Right lobe of liver (tissue), 6 donors: ENCODE results near the gene ELMOD1. TPM values are rescaled to one million over a fixed set of nuclear protein-coding genes. Genes with fewer than 3 reads are reported as not detected.

Source experiments
- ATAC-seq, 4 donors: fragments of 200-7000 bp; cut with Tn5 transposase; one replicate each; pipeline ENCODE4 v1.9.1; 2020; ENCODE audit warnings: mild to moderate bottlenecking in 4 of 4, moderate library complexity in 4 of 4
- DNase-seq, 3 donors: peaks; one replicate each; pipeline ENCODE4 v3.0.0-alpha.2; 2020
- H3K27ac ChIP-seq, 3 donors: fragments of 200-600 bp; one replicate each; pipeline ENCODE4 v1.8.0; 2022
- H3K27me3 ChIP-seq, 2 donors: fragments of 200-600 bp; one replicate each; pipeline ENCODE4 v1.8.0; 2022
- H3K36me3 ChIP-seq, 4 donors: fragments of 200-600 bp; sonication (generic) in 1 of 4; one replicate each; pipeline versions ENCODE4 v1.5.1 to v1.8.0; 2017 to 2022; ENCODE audit warnings: control low read depth in 1 of 4
- H3K4me1 ChIP-seq, 4 donors: fragments of 200-600 bp; sonication (generic) in 1 of 4; one replicate each; pipeline versions ENCODE4 v1.5.1 to v1.8.0; 2017 to 2022; ENCODE audit warnings: control low read depth in 1 of 4
- H3K4me3 ChIP-seq, 3 donors: fragments of 200-600 bp; one replicate each; pipeline ENCODE4 v1.8.0; 2022
- H3K9me3 ChIP-seq, 4 donors: fragments of 200-600 bp; sonication (generic) in 1 of 4; one replicate each; pipeline versions ENCODE4 v1.5.1 to v1.8.0; 2017 to 2022; ENCODE audit warnings: control low read depth in 1 of 4
- POLR2A ChIP-seq: fragments of 450-650 bp; IDR thresholded peaks from one replicate; pipeline ENCODE4 v1.6.1; 2017; ENCODE audit warnings: antibody characterized with exemption, mild to moderate bottlenecking
- WGBS: methylation state at CpG from one replicate; pipeline ENCODE4 v1.1.6; 2018; ENCODE audit warnings: low coverage, low lambda C conversion rate; ENCODE audit not compliant: insufficient coverage; ENCODE audit errors: missing lambda C conversion rate; 5-methylcytosine and 5-hydroxymethylcytosine counted together
- intact Hi-C, 2 donors: fragments of 100-400 bp; cut with DNase I; formaldehyde crosslinking; loops; one replicate each; pipeline versions ENCODE4 v1.11.2 to v1.14.1; 2022
- total RNA-seq, 6 experiments: library from RNA; depleted of rRNA in 2 of 6; stranded (reverse); fragments of >200 nt in 2 of 6; fragmentation: NEBNext Ultra II Directional in 3 of 6; extraction: Animal tissue kit (Norgen Biotek cat#: 25700) in 3 of 6; gene quantifications; one replicate each; pipeline versions ENCODE4 v1.1.0 to v1.2.4, GENCODE V29; 2016 to 2023
- TF ChIP-seq, protein P1 (sequence below), 4 donors: fragments of 200-600 bp in 3 of 4; fragments of 450-650 bp in 1 of 4; IDR thresholded peaks; one replicate each; pipeline versions ENCODE4 v1.5.1 to v1.8.0; 2016 to 2022; ENCODE audit warnings: antibody characterized with exemption in 4 of 4, mild to moderate bottlenecking in 2 of 4
- donor health status: DM: no; HTN: yes; CAD: no.
- donor health status: DM: no; HTN: no; CAD: no.
- donor health status: DM: no; HTN: no; CAD: no.
- donor health status: DM: no; HTN: yes; CAD: no.
- donor health status: DM: no; HTN: yes; CAD: no.

The ELMOD1 gene
- total RNA-seq, 6 experiments from 2014 or later, result 0.25 to 1.7 (median 0.42) TPM; not detected in 1

DNA sequence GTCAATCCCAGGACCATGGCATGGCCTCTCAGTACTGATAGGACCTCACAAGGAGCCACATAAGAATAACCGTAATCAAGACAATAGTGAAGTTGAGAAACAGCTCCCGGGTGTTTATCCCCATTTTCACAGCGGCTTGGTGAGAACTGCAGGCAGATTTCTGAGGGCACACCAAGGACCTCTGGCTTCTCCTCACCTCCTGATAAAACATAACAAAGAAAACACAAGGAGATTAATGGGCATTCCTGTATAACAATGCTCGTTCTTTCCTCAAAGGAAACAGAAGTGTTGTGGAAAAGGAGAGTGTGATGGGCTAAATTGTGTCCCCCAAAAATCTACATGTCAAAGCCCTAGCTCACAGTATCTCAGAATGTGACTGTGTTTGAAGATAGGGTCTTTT is 116.9 kb downstream of the ELMOD1 start:
- H3K27ac ChIP-seq, result no peak overlapping the region
- H3K4me1 ChIP-seq, result no peaks in the 10 kb centered on the region
- intact Hi-C loops, result no loop called here
- DNase-seq, result no peak
- H3K27me3 ChIP-seq, result no peaks in the 10 kb centered on the region
- ATAC-seq, result no peak
- no peaks in the 10 kb centered on the region for H3K9me3 ChIP-seq
- TF ChIP-seq POLR2A, result no peak
- TF ChIP-seq, protein P1, sequence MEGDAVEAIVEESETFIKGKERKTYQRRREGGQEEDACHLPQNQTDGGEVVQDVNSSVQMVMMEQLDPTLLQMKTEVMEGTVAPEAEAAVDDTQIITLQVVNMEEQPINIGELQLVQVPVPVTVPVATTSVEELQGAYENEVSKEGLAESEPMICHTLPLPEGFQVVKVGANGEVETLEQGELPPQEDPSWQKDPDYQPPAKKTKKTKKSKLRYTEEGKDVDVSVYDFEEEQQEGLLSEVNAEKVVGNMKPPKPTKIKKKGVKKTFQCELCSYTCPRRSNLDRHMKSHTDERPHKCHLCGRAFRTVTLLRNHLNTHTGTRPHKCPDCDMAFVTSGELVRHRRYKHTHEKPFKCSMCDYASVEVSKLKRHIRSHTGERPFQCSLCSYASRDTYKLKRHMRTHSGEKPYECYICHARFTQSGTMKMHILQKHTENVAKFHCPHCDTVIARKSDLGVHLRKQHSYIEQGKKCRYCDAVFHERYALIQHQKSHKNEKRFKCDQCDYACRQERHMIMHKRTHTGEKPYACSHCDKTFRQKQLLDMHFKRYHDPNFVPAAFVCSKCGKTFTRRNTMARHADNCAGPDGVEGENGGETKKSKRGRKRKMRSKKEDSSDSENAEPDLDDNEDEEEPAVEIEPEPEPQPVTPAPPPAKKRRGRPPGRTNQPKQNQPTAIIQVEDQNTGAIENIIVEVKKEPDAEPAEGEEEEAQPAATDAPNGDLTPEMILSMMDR (IDR thresholded peaks at IDR 0.05), result no peak
- 22% methylated on average over 4 of the region's 4 CpGs for WGBS
- H3K4me3 ChIP-seq, result no peak overlapping the region
- no peaks in the 10 kb centered on the region for H3K36me3 ChIP-seq

DNA sequence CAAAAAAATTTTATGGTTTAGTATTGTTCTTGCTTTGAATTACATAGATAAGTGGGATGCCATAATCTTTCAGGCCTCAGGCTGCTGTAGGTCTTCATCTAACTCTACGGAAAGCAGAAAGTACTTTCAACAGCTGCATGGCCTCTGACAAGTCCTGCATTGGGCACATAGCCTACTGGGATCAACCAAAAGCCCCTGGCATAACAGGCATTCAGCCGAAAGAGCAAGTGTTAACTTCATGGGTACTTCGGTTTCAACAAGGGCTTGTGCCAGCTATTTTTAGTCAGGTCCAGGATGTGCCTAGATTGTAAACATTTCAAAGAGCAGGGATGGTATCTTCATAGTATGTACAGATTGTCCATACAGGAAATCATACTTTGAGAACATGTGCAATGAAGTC is 117.8 kb downstream of the ELMOD1 start:
- no peaks in the 10 kb centered on the region for H3K27me3 ChIP-seq
- 44% methylated on average over 3 of the region's 3 CpGs for WGBS
- intact Hi-C loops, result no loop called here
- no peak for ATAC-seq
- H3K27ac ChIP-seq, result no peak overlapping the region
- no peak for TF ChIP-seq POLR2A
- TF ChIP-seq, protein P1 (IDR thresholded peaks at IDR 0.05), result no peak
- DNase-seq, result no peak
- H3K36me3 ChIP-seq, result no peaks in the 10 kb centered on the region
- H3K4me3 ChIP-seq, result no peak overlapping the region
- H3K9me3 ChIP-seq, result no peaks in the 10 kb centered on the region
- no peaks in the 10 kb centered on the region for H3K4me1 ChIP-seq

- H3K4me3 ChIP-seq, result no peak overlapping the region
- H3K27ac ChIP-seq, result no peak overlapping the region
- H3K4me1 ChIP-seq, result no peaks in the 10 kb centered on the region
- no peaks in the 10 kb centered on the region for H3K9me3 ChIP-seq
- WGBS, result 90% methylated on average over 1 of the region's 1 CpG
- no peaks in the 10 kb centered on the region for H3K36me3 ChIP-seq
- TF ChIP-seq POLR2A, result no peak
- DNase-seq (no peak), ATAC-seq (no peak)
- intact Hi-C loops, result no loop called here
- H3K27me3 ChIP-seq, result no peaks in the 10 kb centered on the region
Observed at GRCh38 chr11:107710301-107710700, 119.4 kb downstream of the ELMOD1 start.

DNA sequence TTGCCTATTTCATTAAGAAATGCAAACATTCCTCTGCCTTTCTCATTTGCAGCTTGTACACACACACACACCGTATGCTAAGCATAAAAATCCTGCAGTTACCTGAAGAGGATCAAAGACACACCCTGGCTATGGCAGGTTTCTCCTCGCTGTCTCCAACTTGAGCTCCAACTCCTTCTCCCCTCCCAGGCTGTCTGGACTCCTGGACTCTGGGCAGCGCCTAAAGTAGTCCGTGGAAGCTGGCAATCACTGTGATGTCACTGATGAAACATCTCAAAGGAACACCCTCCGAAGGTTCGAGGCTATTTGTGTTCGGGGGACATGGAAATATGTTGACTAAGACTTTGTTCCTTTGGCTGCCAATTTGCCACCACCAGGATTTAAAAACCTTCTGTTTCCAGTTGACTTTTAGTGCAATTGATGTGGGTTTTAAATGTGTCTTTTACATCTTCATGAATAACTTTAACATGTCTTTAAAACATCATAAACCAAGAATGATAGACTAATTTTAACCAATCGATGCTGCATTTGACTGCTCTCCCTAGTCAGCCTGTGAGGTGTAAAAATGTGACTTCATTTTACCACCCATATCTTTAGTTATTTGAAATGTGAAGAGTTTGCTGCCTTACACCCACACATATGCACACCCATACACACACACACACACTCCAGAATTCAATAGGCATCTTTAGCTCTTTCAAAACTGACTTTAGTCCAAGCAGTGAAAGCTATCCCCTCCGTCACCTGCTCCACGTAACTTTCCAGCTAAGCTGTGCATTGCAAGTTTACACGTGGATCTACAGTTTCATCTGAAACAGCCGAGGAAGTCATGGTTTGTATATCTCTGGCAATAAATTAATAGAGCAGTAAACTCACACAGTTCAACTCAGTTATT is 121.2 kb downstream of the ELMOD1 start, which contains the start of gene SLN:
TSS of gene SLN (minus strand) at position 196 of the 895 bp plus-strand sequence.
- ATAC-seq (no peak), DNase-seq (no peak)
- Histone ChIP-seq H3K27me3 (no peaks in the 10 kb centered on the region), H3K27ac (no peak within 1 kb of the TSS), H3K4me3 (no peak within 1 kb of the TSS), H3K36me3 (no peaks in the 10 kb centered on the region), H3K9me3 (no peaks in the 10 kb centered on the region), H3K4me1 (no peaks in the 10 kb centered on the region)
- TF ChIP-seq, protein P1 (IDR thresholded peaks at IDR 0.05), result no peak
- TF ChIP-seq POLR2A, result no peak
- WGBS, result 42% methylated on average over 12 of the region's 12 CpGs
- intact Hi-C loops, result no loop called here

DNA sequence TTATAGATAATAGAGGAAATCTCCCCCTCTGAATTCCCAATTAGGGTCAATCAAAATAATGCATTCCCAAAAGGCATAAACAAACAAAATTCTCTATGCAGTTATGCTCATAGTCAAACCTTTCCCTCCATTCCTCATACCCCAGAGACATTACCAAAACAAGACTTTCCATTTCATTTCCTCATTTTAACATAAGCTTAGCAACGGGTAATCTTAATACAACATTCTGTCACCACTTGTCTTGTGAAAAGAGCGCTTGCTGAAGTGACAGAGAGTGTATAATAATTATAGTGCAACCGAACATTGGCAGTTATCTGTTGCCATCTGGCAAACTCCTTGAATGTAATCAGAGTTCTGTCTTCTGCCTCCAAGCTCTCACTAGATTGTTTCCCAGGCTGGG is 122.1 kb downstream of the ELMOD1 start:
- TF ChIP-seq POLR2A, result no peak
- TF ChIP-seq, protein P1 (IDR thresholded peaks at IDR 0.05), result no peak
- DNase-seq (no peak), ATAC-seq (no peak)
- H3K36me3 ChIP-seq, result no peaks in the 10 kb centered on the region
- H3K4me1 ChIP-seq, result no peaks in the 10 kb centered on the region
- H3K4me3 ChIP-seq, result no peak overlapping the region
- H3K27ac ChIP-seq, result no peak overlapping the region
- no peaks in the 10 kb centered on the region for H3K27me3 ChIP-seq
- intact Hi-C loops, result no loop called here
- H3K9me3 ChIP-seq, result no peaks in the 10 kb centered on the region
- 35% methylated on average over 3 of the region's 3 CpGs for WGBS
